HepG2 (cell line): ENCODE measurements around the gene PRR35. TPM values are rescaled to one million over a fixed set of nuclear protein-coding genes. Genes with fewer than 3 reads are reported as not detected.

Experiments
- ATAC-seq: fragments of 200-7000 bp; cut with Tn5 transposase; 3 replicates; pipeline ENCODE4 v1.9.1; 2020; ENCODE audit warnings: mild to moderate bottlenecking, moderate library complexity
- BruUV-seq: library from RNA; stranded (reverse); fragments of 400-500 nt; replicated peaks from 2 replicates; lab custom pipeline; 2021; lab: Mats Ljungman, UMichigan
- CTCF ChIA-PET: fragments of 300-600 bp; formaldehyde crosslinking; extraction: SDS; loops from one replicate; lab custom pipeline; 2021; ENCODE audit warnings: low total read pairs, inconsistent platforms, low intra/inter-chr PET ratio; lab: Yijun Ruan, JAX
- POLR2A ChIA-PET: fragments of 350-600 bp; sonication (Branson Sonifier 250); formaldehyde crosslinking; loops from one replicate; lab custom pipeline; 2020; ENCODE audit warnings: antibody characterized with exemption, inconsistent platforms; lab: Yijun Ruan, JAX
- DNase-seq: peaks from one replicate; pipeline ENCODE4 v3.0.0-alpha.2; 2015; ENCODE audit warnings: low spot score
- FAIRE-seq: peaks from 3 replicates; lab custom pipeline; 2011; peaks lifted over from hg19 to GRCh38; lab: Jason Lieb, UNC
- H2AFZ ChIP-seq: one replicate; pipeline ENCODE4 v1.6.1; 2011; ENCODE audit warnings: low read length, inconsistent platforms
- H3K27ac ChIP-seq: fragments of 300-600 bp; 3 replicates; pipeline ENCODE4 v1.8.0; 2011; ENCODE audit warnings: mixed run types, mild to moderate bottlenecking, mixed read lengths, low read length, inconsistent platforms; ENCODE audit not compliant: insufficient read depth; ENCODE audit errors: extremely low read length
- H3K27me3 ChIP-seq, 2 experiments: fragments of 200-600 bp in 1 of 2; 2 replicates in 1 of 2; 3 replicates in 1 of 2; pipeline versions ENCODE4 v1.6.0 to v1.8.0; 2011; ENCODE audit warnings: low read length in 2 of 2, mild to moderate bottlenecking in 2 of 2, moderate library complexity in 2 of 2, inconsistent platforms in 1 of 2; ENCODE audit not compliant: insufficient read depth in 2 of 2, control insufficient read depth in 1 of 2
- H3K36me3 ChIP-seq, 2 experiments: fragments of 200-600 bp in 1 of 2; replicated peaks in 1 of 2; 2 replicates in 1 of 2; 3 replicates in 1 of 2; pipeline versions ENCODE4 v1.5.1 to v1.8.0; 2011; ENCODE audit warnings: low read length in 2 of 2, inconsistent platforms in 1 of 2; ENCODE audit not compliant: insufficient read depth in 2 of 2, control insufficient read depth in 1 of 2
- H3K4me1 ChIP-seq: 2 replicates; pipeline ENCODE4 v1.5.1; 2012; ENCODE audit warnings: low read length, inconsistent platforms; ENCODE audit not compliant: insufficient read depth
- H3K4me2 ChIP-seq: 2 replicates; pipeline ENCODE4 v1.6.0; 2011; ENCODE audit warnings: low read depth, low read length, inconsistent platforms
- H3K4me3 ChIP-seq, 3 experiments: fragments of 200-600 bp in 1 of 3; sonication (generic), shearing (Covaris generic) in 1 of 3; replicated peaks in 1 of 3; 2 replicates each; pipeline ENCODE4 v1.5.1; 2011 to 2016; ENCODE audit warnings: low read length in 3 of 3, inconsistent platforms in 2 of 3, low read depth in 2 of 3, mild to moderate bottlenecking in 2 of 3, control low read depth in 1 of 3, mixed read lengths in 1 of 3; ENCODE audit not compliant: insufficient read depth in 1 of 3
- H3K79me2 ChIP-seq: one replicate; pipeline ENCODE4 v1.6.1; 2011; ENCODE audit warnings: low read length, inconsistent platforms; ENCODE audit not compliant: insufficient read depth
- H3K9ac ChIP-seq: 2 replicates; pipeline ENCODE4 v1.6.0; 2011; ENCODE audit warnings: mild to moderate bottlenecking, low read depth, low read length, inconsistent platforms; ENCODE audit not compliant: insufficient read depth
- H3K9me3 ChIP-seq: 2 replicates; pipeline ENCODE4 v1.5.1; 2012; ENCODE audit warnings: mild to moderate bottlenecking, low read length
- H4K20me1 ChIP-seq: 2 replicates; pipeline ENCODE4 v1.6.0; 2011; ENCODE audit warnings: inconsistent platforms, mild to moderate bottlenecking, low read length, moderate library complexity; ENCODE audit not compliant: insufficient read depth
- ATF4 ChIP-seq, 2 experiments: fragments of 450-650 bp in 1 of 2; sonication (generic) in 1 of 2; formaldehyde crosslinking; IDR thresholded peaks; 2 replicates each; pipeline versions ENCODE4 v1.5.0 to v1.8.0; 2020 to 2022; ENCODE audit warnings: mild to moderate bottlenecking in 1 of 2, missing genetic modification reagents in 1 of 2
- DPF2 ChIP-seq: sonication (generic); formaldehyde crosslinking; IDR thresholded peaks from 2 replicates; pipeline ENCODE4 v1.4.0; 2020; ENCODE audit warnings: mild to moderate bottlenecking, low read depth, missing genetic modification reagents, borderline replicate concordance
- GRHL1 ChIP-seq: sonication (generic); formaldehyde crosslinking; conservative IDR thresholded peaks from 2 replicates; pipeline ENCODE4 v1.8.0; 2022; ENCODE audit warnings: missing genetic modification reagents
- PRDM10 ChIP-seq: sonication (generic); formaldehyde crosslinking; IDR thresholded peaks from 2 replicates; pipeline ENCODE4 v1.4.0; 2020; ENCODE audit warnings: low read depth, missing genetic modification reagents
- SOX6 ChIP-seq, 2 experiments: fragments of 450-650 bp in 1 of 2; sonication (generic) in 1 of 2; formaldehyde crosslinking in 1 of 2; IDR thresholded peaks; 2 replicates each; pipeline versions ENCODE4 v1.4.0 to v1.6.1; 2017 to 2020; ENCODE audit warnings: antibody characterized with exemption in 1 of 2, mild to moderate bottlenecking in 1 of 2, missing genetic modification reagents in 1 of 2
- TBX2 ChIP-seq: sonication (generic); formaldehyde crosslinking; IDR thresholded peaks from 2 replicates; pipeline ENCODE4 v1.5.0; 2020; ENCODE audit warnings: missing genetic modification reagents, mild to moderate bottlenecking, borderline replicate concordance
- ZFP36L2 ChIP-seq: sonication (generic); formaldehyde crosslinking; IDR thresholded peaks from 2 replicates; pipeline ENCODE4 v1.4.0; 2020; ENCODE audit warnings: missing genetic modification reagents
- ZFX ChIP-seq: sonication (generic); formaldehyde crosslinking; IDR thresholded peaks from 2 replicates; pipeline ENCODE4 v1.4.0; 2020; ENCODE audit warnings: mild to moderate bottlenecking, low read depth, missing genetic modification reagents, moderate library complexity
- ZNF136 ChIP-seq: sonication (generic); formaldehyde crosslinking; IDR thresholded peaks from 2 replicates; pipeline ENCODE4 v1.8.1; 2022; ENCODE audit warnings: low read depth, mild to moderate bottlenecking, moderate library complexity, missing genetic modification reagents
- ZNF562 ChIP-seq: sonication (generic); formaldehyde crosslinking; IDR thresholded peaks from 2 replicates; pipeline ENCODE4 v1.8.0; 2022; ENCODE audit warnings: missing genetic modification reagents, borderline replicate concordance
- ZNF839 ChIP-seq: sonication (generic); formaldehyde crosslinking; IDR thresholded peaks from 2 replicates; pipeline ENCODE4 v1.4.0; 2020; ENCODE audit warnings: missing genetic modification reagents, mild to moderate bottlenecking, borderline replicate concordance
- WGBS: methylation state at CpG from one replicate; pipeline ENCODE4 v1.1.6; 2017; ENCODE audit warnings: low lambda C conversion rate; 5-methylcytosine and 5-hydroxymethylcytosine counted together
- in situ Hi-C: cut with HindIII; loops from 2 replicates; pipeline ENCODE4 v1.10.0; 2017; ENCODE audit warnings: low pct_unique_long_range_greater_than_20kb; ENCODE audit not compliant: extremely low pct_ligation_motif_present
- intact Hi-C: fragments of 100-400 bp; cut with micrococcal nuclease; formaldehyde crosslinking; loops from one replicate; pipeline ENCODE4 v1.10.0; 2022; ENCODE audit not compliant: unreplicated experiment
- polyA plus RNA-seq, 8 experiments: library from polyadenylated mRNA; depleted of rRNA in 3 of 8; stranded (reverse) in 7 of 8; unstranded in 1 of 8; fragments of >200 nt; fragmentation: Illumina TruSeq in 4 of 8; extraction: Trizol in 4 of 8; gene quantifications; 2 replicates each; pipeline versions ENCODE4 v1.2.1 to v1.2.3, GENCODE V29; 2011 to 2016; ENCODE audit warnings: low read depth in 4 of 8, missing spikeins in 1 of 8, mixed read lengths in 1 of 8; ENCODE audit not compliant: insufficient read depth in 1 of 8
- total RNA-seq, 5 experiments: library from RNA; depleted of rRNA; stranded (reverse); fragments of >200 nt; fragmentation: Illumina TruSeq; extraction: Trizol; gene quantifications; 2 replicates each; pipeline ENCODE4 v1.2.3, GENCODE V29; 2016; ENCODE audit warnings: low read depth in 1 of 5

Gene PRR35
- total and polyA plus RNA-seq, 2 of the 13 experiments (the other 11 are each of a cell fraction or from before 2014, with no cell fraction given) = 0.07 to 0.16 TPM

- TF ChIP-seq DPF2 (CRISPR knock-in tag) = no peak
Observed at GRCh38 chr16:565419-566330, 5.5 kb downstream of the PRR35 start (continued).

- H3K27me3 ChIP-seq = peaks cover 11 to 42% of the 10 kb centered on the region in 2 experiments
- CTCF ChIA-PET = no interaction called here
- no peak within 1 kb of the TSS for H2AFZ ChIP-seq
- in situ Hi-C loops (no loop called here), intact Hi-C loops (loop anchor here (5.0 kb wide), 1 partner anchor 34 kb away; no protein-coding TSS in a partner anchor)
- peaks cover 65% of the 10 kb centered on the region for H3K4me1 ChIP-seq
- ATAC-seq (peak; percentile 27), DNase-seq (peak; percentile 50), FAIRE-seq (no peak)
- no peak within 1 kb of the TSS for H3K27ac ChIP-seq
- 8% methylated on average over 7 of the region's 26 CpGs for WGBS
- H3K4me3 ChIP-seq = peak within 1 kb of the TSS; percentile 55 to 92 (median 65); a peak in 5 of 6 replicates
- H3K9me3 ChIP-seq = no peaks in the 10 kb centered on the region
- peaks cover 7% of the 10 kb centered on the region for H3K79me2 ChIP-seq
- peak within 1 kb of the TSS; percentile 91 for H3K4me2 ChIP-seq
- POLR2A ChIA-PET = interaction anchor here (1.0 to 1.4 kb wide), 4 partner anchors 9 to 166 kb away, joined by 3 to 10 read pairs (median 4); no protein-coding TSS in a partner anchor
- peak within 1 kb of the TSS; percentile 40; the same call in 1 of the 2 replicates for H3K9ac ChIP-seq
- no peaks in the 10 kb centered on the region for H4K20me1 ChIP-seq
- no TSS peak for BruUV-seq
- H3K36me3 ChIP-seq = 0 out of 5 replicates have a peak, but pooled peaks cover 0 to under 1% of the 10 kb centered on the region in 2 experiments
- TF ChIP-seq ZFX (CRISPR knock-in tag) (peak; percentile 48; the same call in 1 of the 2 replicates), SOX6 (IDR thresholded peaks at IDR 0.05) (no peak), SOX6 (CRISPR knock-in tag; IDR thresholded peaks at IDR 0.05) (0 out of 2 replicates have a peak, but pooled peaks have one; percentile 23), GRHL1 (CRISPR knock-in tag) (no peak), ZNF562 (no peak), TBX2 (CRISPR knock-in tag) (peak; percentile 47; the same call in 1 of the 2 replicates), PRDM10 (0 out of 2 replicates have a peak, but pooled peaks have one; percentile 33), ATF4 (CRISPR knock-in tag; IDR thresholded peaks at IDR 0.05) (no peak), ZNF136 (CRISPR knock-in tag) (no peak), ZNF839 (no peak), ZFP36L2 (CRISPR knock-in tag) (no peak)
Observed at GRCh38 chr16:566475-567372, 6.5 kb downstream of the PRR35 start, which contains the start of gene NHLRC4. Gene NHLRC4 (plus strand): TSS chr16:567005. CDS start chr16:568048, 1,043 bp downstream.
